MM.1S (cell line): Measurements from ENCODE around the gene SERPINB6.

Source experiments
- DNase-seq: peaks from one replicate; pipeline ENCODE4 v3.0.0-alpha.2; 2015
- H2AFZ ChIP-seq: fragments of 300-600 bp; sonication (generic); 2 replicates; pipeline ENCODE4 v1.6.0; 2016; ENCODE audit warnings: antibody characterized with exemption, low read length
- H3F3A ChIP-seq: fragments of 300-600 bp; sonication (generic); 2 replicates; pipeline ENCODE4 v1.6.1; 2016; ENCODE audit warnings: mild to moderate bottlenecking, antibody characterized with exemption, low read length, moderate library complexity, mixed read lengths; ENCODE audit not compliant: insufficient read depth
- H3K27ac ChIP-seq: fragments of 300-600 bp; sonication (generic); 2 replicates; pipeline ENCODE4 v1.5.1; 2016; ENCODE audit warnings: mild to moderate bottlenecking, low read length
- H3K27me3 ChIP-seq: fragments of 300-600 bp; sonication (generic); replicated peaks from 2 replicates; pipeline ENCODE4 v1.6.0; 2016; ENCODE audit warnings: low read length; ENCODE audit not compliant: insufficient read depth
- H3K36me3 ChIP-seq: fragments of 300-600 bp; sonication (generic); replicated peaks from 2 replicates; pipeline ENCODE4 v1.6.1; 2016; ENCODE audit warnings: mild to moderate bottlenecking, low read length, mixed read lengths; ENCODE audit not compliant: insufficient read depth
- H3K4me1 ChIP-seq: fragments of 300-600 bp; sonication (generic); 2 replicates; pipeline ENCODE4 v1.6.1; 2016; ENCODE audit warnings: low read length, mixed read lengths
- H3K4me2 ChIP-seq: fragments of 300-600 bp; sonication (generic); 2 replicates; pipeline ENCODE4 v1.6.0; 2016; ENCODE audit warnings: low read depth, low read length
- H3K4me3 ChIP-seq: fragments of 300-600 bp; sonication (generic); 2 replicates; pipeline ENCODE4 v1.5.1; 2016; ENCODE audit warnings: low read length, mixed read lengths
- H3K79me2 ChIP-seq: fragments of 300-600 bp; sonication (generic); 2 replicates; pipeline ENCODE4 v1.6.1; 2016; ENCODE audit warnings: mixed run types, low read length, mixed read lengths
- H3K9ac ChIP-seq: fragments of 300-600 bp; sonication (generic); 2 replicates; pipeline ENCODE4 v1.6.1; 2016; ENCODE audit warnings: low read length, mixed read lengths
- H3K9me2 ChIP-seq: fragments of 300-600 bp; sonication (generic); replicated peaks from 2 replicates; pipeline ENCODE4 v1.6.1; 2016; ENCODE audit warnings: mild to moderate bottlenecking, low read length, mixed read lengths; ENCODE audit not compliant: insufficient read depth
- H3K9me3 ChIP-seq: fragments of 300-600 bp; sonication (generic); replicated peaks from 2 replicates; pipeline ENCODE4 v1.6.1; 2016; ENCODE audit warnings: mild to moderate bottlenecking, low read length, mixed read lengths; ENCODE audit not compliant: insufficient read depth
- H4K20me1 ChIP-seq: fragments of 300-600 bp; sonication (generic); 2 replicates; pipeline ENCODE4 v1.6.1; 2016; ENCODE audit warnings: mild to moderate bottlenecking, low read length, moderate library complexity, mixed read lengths; ENCODE audit not compliant: insufficient read depth
- EZH2 ChIP-seq: fragments of 300-600 bp; sonication (generic); optimal IDR thresholded peaks from 2 replicates; pipeline ENCODE3; 2017; ENCODE audit warnings: low read depth, mild to moderate bottlenecking, antibody characterized with exemption, low read length, mixed read lengths
- EZH2phosphoT487 ChIP-seq: fragments of 300-600 bp; sonication (generic); IDR thresholded peaks from 2 replicates; pipeline ENCODE4 v1.6.1; 2018; ENCODE audit warnings: antibody characterized with exemption, low read length
- TF ChIP-seq, protein P1 (sequence below): fragments of 300-600 bp; sonication (generic); IDR thresholded peaks from 2 replicates; pipeline ENCODE4 v1.5.1; 2016; ENCODE audit warnings: antibody characterized with exemption, low read length, mixed read lengths

SERPINB6 gene

DNA sequence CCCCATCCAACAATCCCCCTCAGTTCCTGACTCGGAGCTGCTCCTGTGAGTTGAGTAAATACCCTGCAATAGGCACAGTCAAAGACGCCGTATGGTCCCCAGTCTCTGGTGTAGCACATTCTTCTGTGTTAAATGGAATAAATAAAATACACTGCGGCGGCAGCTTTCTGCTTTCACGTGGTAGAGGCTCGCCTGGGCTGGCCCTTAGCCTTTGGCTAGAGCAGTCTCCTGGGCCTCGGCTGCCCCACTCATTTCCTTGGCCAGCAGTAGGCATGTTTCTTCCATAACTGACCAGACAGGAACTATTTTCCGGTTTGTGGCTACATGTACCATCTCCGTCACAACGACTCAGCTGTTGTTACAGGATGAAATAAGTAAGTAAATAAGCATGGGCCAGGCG lies 20.7 kb downstream of the SERPINB6 start:
- Histone ChIP-seq H3K9ac (no peak overlapping the region), H3F3A (peaks cover 12% of the 10 kb centered on the region; the same call in 1 of the 2 replicates), H3K4me1 (peaks cover 18% of the 10 kb centered on the region), H4K20me1 (no peaks in the 10 kb centered on the region), H3K4me2 (no peak overlapping the region), H3K27ac (no peak overlapping the region), H3K79me2 (no peaks in the 10 kb centered on the region), H3K27me3 (no peaks in the 10 kb centered on the region), H3K9me2 (no peaks in the 10 kb centered on the region), H3K4me3 (no peak overlapping the region), H3K9me3 (no peaks in the 10 kb centered on the region), H3K36me3 (no peaks in the 10 kb centered on the region), H2AFZ (no peak overlapping the region)
- no peak for TF ChIP-seq EZH2phosphoT487
- TF ChIP-seq EZH2: no peak
- TF ChIP-seq, protein P1, sequence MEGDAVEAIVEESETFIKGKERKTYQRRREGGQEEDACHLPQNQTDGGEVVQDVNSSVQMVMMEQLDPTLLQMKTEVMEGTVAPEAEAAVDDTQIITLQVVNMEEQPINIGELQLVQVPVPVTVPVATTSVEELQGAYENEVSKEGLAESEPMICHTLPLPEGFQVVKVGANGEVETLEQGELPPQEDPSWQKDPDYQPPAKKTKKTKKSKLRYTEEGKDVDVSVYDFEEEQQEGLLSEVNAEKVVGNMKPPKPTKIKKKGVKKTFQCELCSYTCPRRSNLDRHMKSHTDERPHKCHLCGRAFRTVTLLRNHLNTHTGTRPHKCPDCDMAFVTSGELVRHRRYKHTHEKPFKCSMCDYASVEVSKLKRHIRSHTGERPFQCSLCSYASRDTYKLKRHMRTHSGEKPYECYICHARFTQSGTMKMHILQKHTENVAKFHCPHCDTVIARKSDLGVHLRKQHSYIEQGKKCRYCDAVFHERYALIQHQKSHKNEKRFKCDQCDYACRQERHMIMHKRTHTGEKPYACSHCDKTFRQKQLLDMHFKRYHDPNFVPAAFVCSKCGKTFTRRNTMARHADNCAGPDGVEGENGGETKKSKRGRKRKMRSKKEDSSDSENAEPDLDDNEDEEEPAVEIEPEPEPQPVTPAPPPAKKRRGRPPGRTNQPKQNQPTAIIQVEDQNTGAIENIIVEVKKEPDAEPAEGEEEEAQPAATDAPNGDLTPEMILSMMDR: no peak
- no peak for DNase-seq

DNA sequence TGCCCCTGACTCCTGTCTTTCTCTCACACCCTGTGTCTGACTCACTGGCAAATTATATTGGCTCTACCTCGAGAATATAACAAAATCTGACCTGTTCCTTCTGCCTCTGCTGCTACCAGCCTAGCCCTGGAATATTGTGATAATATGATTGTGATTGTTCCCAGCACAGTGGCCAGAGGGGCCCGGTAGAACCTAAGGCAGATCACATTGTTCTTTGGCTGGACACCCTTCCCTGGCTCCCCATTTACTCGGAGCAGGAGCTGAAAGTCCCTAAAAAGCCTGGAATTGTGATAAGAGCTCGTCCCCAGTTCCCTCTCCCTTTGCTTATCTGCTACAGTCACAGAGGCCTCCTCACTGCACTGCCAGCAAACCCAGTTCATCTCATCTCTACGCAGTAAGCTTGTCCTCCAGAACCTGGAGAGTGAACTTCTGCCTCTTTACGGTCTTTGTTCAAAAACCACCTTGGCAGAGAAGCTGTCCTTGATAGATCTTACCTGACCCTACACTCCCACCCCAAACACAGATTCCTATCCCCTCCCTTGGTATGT lies 21.8 kb downstream of the SERPINB6 start:
- Histone ChIP-seq H3K79me2 (no peaks in the 10 kb centered on the region), H3K9me2 (no peaks in the 10 kb centered on the region), H3K4me2 (no peak overlapping the region), H3K27me3 (peaks cover 7% of the 10 kb centered on the region; the same call in 1 of the 2 replicates), H3K9ac (no peak overlapping the region), H3K27ac (no peak overlapping the region), H2AFZ (no peak overlapping the region), H3F3A (peaks cover 12% of the 10 kb centered on the region; the same call in 1 of the 2 replicates), H3K4me3 (no peak overlapping the region), H4K20me1 (no peaks in the 10 kb centered on the region), H3K9me3 (no peaks in the 10 kb centered on the region), H3K4me1 (peaks cover 18% of the 10 kb centered on the region), H3K36me3 (no peaks in the 10 kb centered on the region)
- DNase-seq: no peak
- TF ChIP-seq, protein P1: no peak
- TF ChIP-seq EZH2phosphoT487: no peak
- no peak for TF ChIP-seq EZH2

DNA sequence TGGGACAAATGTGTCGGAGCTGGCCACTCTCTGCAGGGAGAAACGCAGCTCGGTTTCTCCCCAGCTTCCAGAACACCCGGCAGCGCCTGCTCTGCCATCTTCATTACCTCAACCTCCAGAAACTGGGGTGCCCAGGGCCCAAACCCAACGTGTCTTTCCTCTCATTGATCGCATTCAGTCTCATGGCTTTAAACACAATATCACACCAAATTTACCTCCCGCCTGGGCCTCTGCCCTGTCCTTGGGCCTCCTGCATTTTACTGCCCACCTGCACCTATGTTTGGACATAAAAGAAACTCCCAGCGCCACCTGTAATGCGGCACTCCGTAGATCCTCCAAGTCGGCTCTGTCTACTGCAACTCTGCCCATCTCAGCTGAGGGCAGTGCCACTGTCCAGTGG lies 22.2 kb downstream of the SERPINB6 start:
- TF ChIP-seq EZH2phosphoT487 (no peak), EZH2 (no peak)
- TF ChIP-seq, protein P1: no peak
- Histone ChIP-seq H3K9me3 (no peaks in the 10 kb centered on the region), H3K27ac (no peak overlapping the region), H3K9me2 (no peaks in the 10 kb centered on the region), H3K27me3 (peaks cover 11% of the 10 kb centered on the region; the same call in 1 of the 2 replicates), H3K9ac (no peak overlapping the region), H3K4me3 (no peak overlapping the region), H3K4me1 (peaks cover 18% of the 10 kb centered on the region), H3K36me3 (no peaks in the 10 kb centered on the region), H2AFZ (no peak overlapping the region), H3K79me2 (no peaks in the 10 kb centered on the region), H4K20me1 (no peaks in the 10 kb centered on the region), H3K4me2 (no peak overlapping the region), H3F3A (peaks cover 12% of the 10 kb centered on the region; the same call in 1 of the 2 replicates)
- no peak for DNase-seq
